ENCODE measurements around the gene HTR3E. TPM values are rescaled to one million over a fixed set of nuclear protein-coding genes. Genes with fewer than 3 reads are reported as not detected.

The HTR3E gene
- total RNA-seq, 1 donor from 2014 or later, result not detected

DNA sequence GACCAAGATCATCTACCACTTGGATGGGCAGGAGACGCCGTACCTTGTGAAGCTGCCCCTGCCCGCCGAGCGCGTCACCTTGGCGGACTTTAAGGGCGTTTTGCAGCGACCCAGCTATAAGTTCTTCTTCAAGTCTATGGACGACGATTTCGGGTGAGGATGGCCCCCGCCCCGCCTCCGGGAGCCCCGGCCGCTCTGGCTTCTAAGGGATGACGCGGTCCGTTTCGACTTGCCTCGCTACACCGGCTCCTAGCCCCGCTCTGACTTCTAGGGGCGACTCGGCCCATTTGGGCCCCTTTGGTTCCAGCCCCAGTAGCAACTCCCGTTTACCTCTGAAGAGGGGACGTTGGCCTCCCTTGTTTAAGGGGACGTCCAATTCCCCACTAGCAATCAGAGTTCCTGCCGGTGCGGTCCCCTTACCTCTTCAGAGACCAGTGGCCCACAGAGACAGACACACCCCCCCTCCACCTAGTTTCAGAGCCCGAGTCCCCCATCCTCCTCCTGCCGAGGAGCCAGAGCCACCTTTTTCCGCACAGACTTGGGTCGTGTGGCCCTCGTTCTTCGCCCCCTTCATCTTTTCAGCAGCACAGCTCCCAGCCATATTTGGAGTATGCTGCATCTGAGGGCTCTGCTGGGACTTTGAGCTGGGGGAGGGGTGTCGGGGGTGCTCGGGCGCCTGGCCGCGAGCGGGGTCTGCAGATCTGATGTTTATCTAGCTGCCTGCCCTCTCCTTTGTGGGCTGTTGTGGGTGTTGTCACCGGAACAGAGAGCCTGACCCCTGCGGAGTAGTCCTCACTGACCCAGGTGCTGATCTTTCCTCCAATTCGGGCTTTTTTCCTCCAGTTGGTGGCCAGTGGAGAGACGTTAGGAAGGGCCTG lies 59.0 kb downstream of the HTR3E start:
- no peak for DNase-seq (ENCODE audit: low read depth, low spot score)

DNA sequence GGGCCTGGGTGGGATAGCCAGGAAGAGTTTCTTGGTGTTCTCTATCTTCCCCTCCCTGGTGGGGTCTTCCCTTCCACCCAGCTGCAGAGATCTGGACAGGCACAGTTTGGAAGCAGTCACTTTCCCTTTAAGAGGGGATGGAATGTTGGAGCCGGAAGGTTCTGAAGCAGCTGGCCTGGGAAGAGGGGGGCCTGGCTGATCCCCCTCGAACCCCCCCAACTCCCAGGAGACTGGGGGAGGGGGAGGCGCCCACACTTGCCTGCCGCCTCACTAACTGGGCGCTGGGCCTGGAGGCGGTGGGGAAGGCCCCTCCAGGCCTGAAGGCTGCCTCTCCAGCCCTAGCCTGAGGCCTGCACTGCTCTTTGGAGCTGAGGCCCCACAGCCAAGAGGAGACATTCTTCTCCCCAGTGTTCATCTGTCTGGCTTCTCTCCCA lies 59.7 kb downstream of the HTR3E start:
- DNase-seq (ENCODE audit: low read depth, low spot score), result no peak

Other genes with a start within 250 kb of the HTR3E start
- gene PARL, start 212.2 kb upstream of the HTR3E start, total RNA-seq, result 32.6 and 53.7 TPM in 2 replicates
- gene ABCC5, start 79.2 kb upstream of the HTR3E start, total RNA-seq, result 12.0 and 16.7 TPM in 2 replicates
- not detected in 2 replicates for gene HTR3D, start 65.3 kb upstream of the HTR3E start, total RNA-seq
- not detected in 2 replicates for gene HTR3C, start 44.0 kb upstream of the HTR3E start, total RNA-seq
- gene EIF2B5, start 38.3 kb downstream of the HTR3E start, total RNA-seq, result 41.0 and 53.0 TPM in 2 replicates
- gene DVL3, start 58.3 kb downstream of the HTR3E start, total RNA-seq, result 21.2 and 30.0 TPM in 2 replicates
- gene AP2M1, start 77.8 kb downstream of the HTR3E start, total RNA-seq, result 413 and 506 TPM in 2 replicates
- gene ABCF3, start 89.1 kb downstream of the HTR3E start, total RNA-seq, result 52.1 and 69.1 TPM in 2 replicates
- gene VWA5B2, start 132.5 kb downstream of the HTR3E start, total RNA-seq, result not detected in 2 replicates
- gene ALG3, start 151.9 kb downstream of the HTR3E start, total RNA-seq, result 23.6 and 25.7 TPM in 2 replicates
- 4.3 and 4.7 TPM in 2 replicates for gene EEF1AKMT4, start 152.6 kb downstream of the HTR3E start, total RNA-seq
- 0.07 TPM in 1 of 2 replicates, not detected in the other for gene CAMK2N2, start 164.5 kb downstream of the HTR3E start, total RNA-seq
- not detected in 2 replicates for gene ECE2, start 179.0 kb downstream of the HTR3E start, total RNA-seq
- gene PSMD2, start 202.2 kb downstream of the HTR3E start, total RNA-seq, result 780 and 805 TPM in 2 replicates
- 340 and 432 TPM in 2 replicates for gene EIF4G1, start 217.5 kb downstream of the HTR3E start, total RNA-seq
- 40.4 and 44.6 TPM in 2 replicates for gene FAM131A, start 240.5 kb downstream of the HTR3E start, total RNA-seq